ENCODE measurements around the gene PVR. TPM values are rescaled to one million over a fixed set of nuclear protein-coding genes. Genes with fewer than 3 reads are reported as not detected.

The PVR gene
- polyA plus RNA-seq, 1 of the 3 experiments (the other 2 are of a cell fraction) = 90.8 TPM

DNA sequence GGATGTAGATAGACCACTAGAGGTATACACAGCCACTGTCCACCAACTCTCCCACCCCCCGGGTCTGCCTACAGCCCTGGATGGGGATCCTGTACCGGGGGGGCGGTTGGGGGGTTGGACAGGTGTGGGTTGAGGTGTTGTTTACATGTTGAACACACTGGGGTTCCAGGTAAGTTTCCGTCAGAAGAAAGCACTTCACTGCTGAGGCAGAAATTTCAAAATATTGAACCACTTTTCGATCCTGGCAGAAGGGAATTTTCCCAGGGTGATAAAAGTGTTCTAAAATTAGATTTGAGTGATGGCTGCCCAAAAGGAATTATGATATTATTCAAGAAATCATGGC lies 48.6 kb downstream of the PVR start:
- no peak for DNase-seq
- POLR2A ChIA-PET = no interaction called here
- Histone ChIP-seq H3F3A (replicated peaks; ENCODE audit: insufficient read depth) (peaks cover 13% of the 10 kb centered on the region), H3K9me2 (no peaks in the 10 kb centered on the region), H3K4me3 (ENCODE audit: low read depth in 2 of 2, low read length in 1 of 2) (0 out of 4 replicates have a peak overlapping the region, but pooled peaks of 1 of the 2 experiments have one; percentile 25), H3K9ac (peak overlapping the region; percentile 64; the same call in 1 of the 2 replicates), H3K4me2 (peak overlapping the region; percentile 71), H3K4me1 (ENCODE audit: control insufficient read depth in 1 of 2, insufficient read depth in 2 of 2, low read depth in 1 of 2, low read length in 1 of 2) (peaks cover 0 to 10% of the 10 kb centered on the region in 2 experiments; a peak in 3 of 4 replicates), H2AFZ (ENCODE audit: low read depth) (peak overlapping the region; percentile 78; the same call in 1 of the 2 replicates), H4K20me1 (ENCODE audit: insufficient read depth) (no peaks in the 10 kb centered on the region), H3K27me3 (ENCODE audit: insufficient read depth) (no peaks in the 10 kb centered on the region), H3K27ac (ENCODE audit: low read depth in 2 of 2, low read length in 1 of 2) (peak overlapping the region in 1 of 2 experiments; percentile 86; a peak in 2 of 4 replicates), H3K9me3 (no peaks in the 10 kb centered on the region), H3K79me2 (ENCODE audit: insufficient read depth) (no peaks in the 10 kb centered on the region), H3K36me3 (replicated peaks in 1 of 2; ENCODE audit: control insufficient read depth in 1 of 2, insufficient read depth in 2 of 2, low read length in 1 of 2) (no peaks in the 10 kb centered on the region)
- CTCF ChIA-PET = interaction anchor here (1.0 to 8.1 kb wide), 4 partner anchors 32 to 122 kb away, joined by 3 to 71 read pairs (median 16); no protein-coding TSS in a partner anchor
- 13% methylated on average over 5 of the region's 5 CpGs for WGBS (ENCODE audit: low lambda C conversion rate)
- TF ChIP-seq RXRA (IDR thresholded peaks at IDR 0.05; ENCODE audit: borderline replicate concordance, low read depth) = no peak; the same call in 1 of the 2 replicates
- TF ChIP-seq, protein P1, sequence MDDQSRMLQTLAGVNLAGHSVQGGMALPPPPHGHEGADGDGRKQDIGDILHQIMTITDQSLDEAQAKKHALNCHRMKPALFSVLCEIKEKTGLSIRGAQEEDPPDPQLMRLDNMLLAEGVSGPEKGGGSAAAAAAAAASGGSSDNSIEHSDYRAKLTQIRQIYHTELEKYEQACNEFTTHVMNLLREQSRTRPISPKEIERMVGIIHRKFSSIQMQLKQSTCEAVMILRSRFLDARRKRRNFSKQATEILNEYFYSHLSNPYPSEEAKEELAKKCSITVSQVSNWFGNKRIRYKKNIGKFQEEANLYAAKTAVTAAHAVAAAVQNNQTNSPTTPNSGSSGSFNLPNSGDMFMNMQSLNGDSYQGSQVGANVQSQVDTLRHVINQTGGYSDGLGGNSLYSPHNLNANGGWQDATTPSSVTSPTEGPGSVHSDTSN (IDR thresholded peaks at IDR 0.05) = peak; percentile 20; the same call in 1 of the 2 replicates

DNA sequence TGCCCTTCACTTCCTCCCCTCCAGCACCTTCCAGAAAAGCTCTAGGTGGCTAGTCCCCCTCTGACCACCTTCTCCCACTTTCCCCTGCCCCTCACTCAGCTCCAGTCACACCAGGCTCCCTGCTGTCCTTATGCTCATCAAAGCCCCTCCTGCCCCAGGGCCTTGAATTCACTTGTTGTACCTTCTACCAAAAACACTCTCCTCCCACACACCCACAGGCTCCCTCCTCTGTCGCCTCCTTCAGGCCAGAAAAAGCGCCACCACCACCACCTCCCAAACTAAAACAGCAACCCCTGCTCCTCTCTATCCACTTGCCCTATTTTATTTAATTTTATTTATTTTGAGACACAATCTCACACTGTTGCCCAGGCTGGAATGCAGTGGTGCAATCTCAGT lies 50.5 kb downstream of the PVR start:
- ChIA-PET CTCF (interaction anchor here (1.0 to 8.1 kb wide), 3 partner anchors 30 to 123 kb away, joined by 3 to 71 read pairs (median 6); no protein-coding TSS in a partner anchor), POLR2A (no interaction called here)
- no peaks in the 10 kb centered on the region for H4K20me1 ChIP-seq (ENCODE audit: insufficient read depth)
- H3K27ac ChIP-seq (ENCODE audit: low read depth in 2 of 2, low read length in 1 of 2) = no peak overlapping the region
- H3K27me3 ChIP-seq (ENCODE audit: insufficient read depth) = no peaks in the 10 kb centered on the region
- no peaks in the 10 kb centered on the region for H3K36me3 ChIP-seq (replicated peaks in 1 of 2; ENCODE audit: control insufficient read depth in 1 of 2, insufficient read depth in 2 of 2, low read length in 1 of 2)
- peaks cover 0 to 10% of the 10 kb centered on the region in 2 experiments; a peak in 3 of 4 replicates for H3K4me1 ChIP-seq (ENCODE audit: control insufficient read depth in 1 of 2, insufficient read depth in 2 of 2, low read depth in 1 of 2, low read length in 1 of 2)
- 79% methylated on average over 2 of the region's 2 CpGs for WGBS (ENCODE audit: low lambda C conversion rate)
- DNase-seq = no peak
- H3K79me2 ChIP-seq (ENCODE audit: insufficient read depth) = no peaks in the 10 kb centered on the region
- no peak overlapping the region for H2AFZ ChIP-seq (ENCODE audit: low read depth)
- no peaks in the 10 kb centered on the region for H3K9me2 ChIP-seq
- no peak overlapping the region for H3K4me3 ChIP-seq (ENCODE audit: low read depth in 2 of 2, low read length in 1 of 2)
- no peaks in the 10 kb centered on the region for H3K9me3 ChIP-seq
- TF ChIP-seq, protein P2, sequence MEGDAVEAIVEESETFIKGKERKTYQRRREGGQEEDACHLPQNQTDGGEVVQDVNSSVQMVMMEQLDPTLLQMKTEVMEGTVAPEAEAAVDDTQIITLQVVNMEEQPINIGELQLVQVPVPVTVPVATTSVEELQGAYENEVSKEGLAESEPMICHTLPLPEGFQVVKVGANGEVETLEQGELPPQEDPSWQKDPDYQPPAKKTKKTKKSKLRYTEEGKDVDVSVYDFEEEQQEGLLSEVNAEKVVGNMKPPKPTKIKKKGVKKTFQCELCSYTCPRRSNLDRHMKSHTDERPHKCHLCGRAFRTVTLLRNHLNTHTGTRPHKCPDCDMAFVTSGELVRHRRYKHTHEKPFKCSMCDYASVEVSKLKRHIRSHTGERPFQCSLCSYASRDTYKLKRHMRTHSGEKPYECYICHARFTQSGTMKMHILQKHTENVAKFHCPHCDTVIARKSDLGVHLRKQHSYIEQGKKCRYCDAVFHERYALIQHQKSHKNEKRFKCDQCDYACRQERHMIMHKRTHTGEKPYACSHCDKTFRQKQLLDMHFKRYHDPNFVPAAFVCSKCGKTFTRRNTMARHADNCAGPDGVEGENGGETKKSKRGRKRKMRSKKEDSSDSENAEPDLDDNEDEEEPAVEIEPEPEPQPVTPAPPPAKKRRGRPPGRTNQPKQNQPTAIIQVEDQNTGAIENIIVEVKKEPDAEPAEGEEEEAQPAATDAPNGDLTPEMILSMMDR (IDR thresholded peaks at IDR 0.05) = peak; percentile 50
- TF ChIP-seq EZH2phosphoT487 (IDR thresholded peaks at IDR 0.05; ENCODE audit: borderline replicate concordance, low read depth) = no peak
- peaks cover 13% of the 10 kb centered on the region for H3F3A ChIP-seq (replicated peaks; ENCODE audit: insufficient read depth)
- no peak overlapping the region for H3K4me2 ChIP-seq
- no peak overlapping the region for H3K9ac ChIP-seq

DNA sequence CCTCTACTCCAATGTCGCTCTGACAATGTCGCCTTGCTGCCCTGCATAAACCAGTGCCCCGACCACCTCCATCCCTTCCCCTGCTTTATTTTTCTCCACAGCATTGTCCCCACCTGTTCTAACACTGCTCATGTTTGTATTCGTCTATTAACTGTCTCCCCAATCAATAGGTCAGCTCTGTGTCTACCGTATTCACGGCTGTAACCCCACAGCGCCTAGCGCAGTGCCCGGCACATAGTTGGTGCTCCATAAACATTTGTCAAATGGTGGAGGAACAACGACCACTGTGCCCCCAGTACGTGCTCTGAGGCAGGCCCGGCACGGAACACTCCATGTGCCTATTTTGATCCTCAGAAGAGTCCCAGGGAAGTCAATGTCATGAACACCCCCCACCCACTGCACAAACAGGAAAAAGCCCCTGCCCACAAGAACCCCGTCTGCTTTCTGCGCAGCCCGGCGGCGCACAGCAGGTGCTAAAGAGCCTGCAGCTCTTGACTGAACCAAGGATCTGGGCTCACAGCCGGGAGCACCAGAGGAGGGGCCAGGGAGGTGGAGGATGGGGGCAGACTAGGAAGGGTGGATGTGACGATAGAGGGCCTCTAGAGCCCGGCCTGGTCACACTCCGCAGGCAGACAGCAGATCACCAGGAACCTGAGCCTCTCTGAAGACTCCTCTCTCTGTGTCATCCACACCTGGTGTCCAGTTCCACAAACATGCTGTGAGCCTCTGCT lies 53.4 kb downstream of the PVR start:
- Histone ChIP-seq H2AFZ (ENCODE audit: low read depth) (no peak overlapping the region), H3K4me1 (ENCODE audit: control insufficient read depth in 1 of 2, insufficient read depth in 2 of 2, low read depth in 1 of 2, low read length in 1 of 2) (peaks cover 0 to 5% of the 10 kb centered on the region in 2 experiments; a peak in 3 of 4 replicates), H3K4me2 (no peak overlapping the region), H3K79me2 (ENCODE audit: insufficient read depth) (no peaks in the 10 kb centered on the region), H3K9me2 (no peaks in the 10 kb centered on the region), H3K27ac (ENCODE audit: low read depth in 2 of 2, low read length in 1 of 2) (no peak overlapping the region), H4K20me1 (ENCODE audit: insufficient read depth) (no peaks in the 10 kb centered on the region), H3F3A (replicated peaks; ENCODE audit: insufficient read depth) (peaks cover 9% of the 10 kb centered on the region), H3K27me3 (ENCODE audit: insufficient read depth) (no peaks in the 10 kb centered on the region), H3K36me3 (replicated peaks in 1 of 2; ENCODE audit: control insufficient read depth in 1 of 2, insufficient read depth in 2 of 2, low read length in 1 of 2) (no peaks in the 10 kb centered on the region), H3K4me3 (ENCODE audit: low read depth in 2 of 2, low read length in 1 of 2) (no peak overlapping the region), H3K9me3 (no peaks in the 10 kb centered on the region), H3K9ac (no peak overlapping the region)
- DNase-seq = no peak
- ChIA-PET CTCF (interaction anchor here (0.9 kb wide), 1 partner anchor 26 kb away, joined by 3 read pairs; no protein-coding TSS in a partner anchor), POLR2A (no interaction called here)
- WGBS (ENCODE audit: low lambda C conversion rate) = 56% methylated on average over 19 of the region's 22 CpGs
- TF ChIP-seq GABPA (IDR thresholded peaks at IDR 0.05; ENCODE audit: low read depth) = no peak
- no peak for TF ChIP-seq RAD21 (IDR thresholded peaks at IDR 0.05; ENCODE audit: low read length)
- no peak for TF ChIP-seq POLR2AphosphoS5 (IDR thresholded peaks at IDR 0.05; ENCODE audit: low read depth, low read length)
- no peak for TF ChIP-seq FOXM1 (IDR thresholded peaks at IDR 0.05; ENCODE audit: low read depth)
- TF ChIP-seq SIN3A (IDR thresholded peaks at IDR 0.05; ENCODE audit: borderline replicate concordance, low read depth, low read length) = no peak
- no peak for TF ChIP-seq FOXJ3 (CRISPR knock-in tag; IDR thresholded peaks at IDR 0.05)
- TF ChIP-seq EZH2phosphoT487 (IDR thresholded peaks at IDR 0.05; ENCODE audit: borderline replicate concordance, low read depth) = no peak
- TF ChIP-seq, protein P3, sequence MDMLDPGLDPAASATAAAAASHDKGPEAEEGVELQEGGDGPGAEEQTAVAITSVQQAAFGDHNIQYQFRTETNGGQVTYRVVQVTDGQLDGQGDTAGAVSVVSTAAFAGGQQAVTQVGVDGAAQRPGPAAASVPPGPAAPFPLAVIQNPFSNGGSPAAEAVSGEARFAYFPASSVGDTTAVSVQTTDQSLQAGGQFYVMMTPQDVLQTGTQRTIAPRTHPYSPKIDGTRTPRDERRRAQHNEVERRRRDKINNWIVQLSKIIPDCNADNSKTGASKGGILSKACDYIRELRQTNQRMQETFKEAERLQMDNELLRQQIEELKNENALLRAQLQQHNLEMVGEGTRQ (IDR thresholded peaks at IDR 0.05; ENCODE audit: borderline replicate concordance, low read depth, low read length) = no peak
- TF ChIP-seq TAF1 (IDR thresholded peaks at IDR 0.05; ENCODE audit: borderline replicate concordance, low read depth, low read length) = no peak
- TF ChIP-seq, protein P4, sequence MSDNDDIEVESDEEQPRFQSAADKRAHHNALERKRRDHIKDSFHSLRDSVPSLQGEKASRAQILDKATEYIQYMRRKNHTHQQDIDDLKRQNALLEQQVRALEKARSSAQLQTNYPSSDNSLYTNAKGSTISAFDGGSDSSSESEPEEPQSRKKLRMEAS (IDR thresholded peaks at IDR 0.05; ENCODE audit: low read depth) = no peak

Data from SK-N-SH (cell line).